GM18870 (cell line): ENCODE measurements around the gene CDH1.
"Not testable (repeated sequence)": the region's sequence is repeated elsewhere in the genome, so short reads cannot be mapped to it uniquely, and the experiment has no call there.

ENCODE experiments used
- ATAC-seq: cut with Tn5 transposase; IDR thresholded peaks from one replicate; pipeline ENCODE4 v1.9.1; 2021; ENCODE audit warnings: moderate library complexity; ENCODE audit not compliant: unreplicated experiment

The CDH1 gene

DNA sequence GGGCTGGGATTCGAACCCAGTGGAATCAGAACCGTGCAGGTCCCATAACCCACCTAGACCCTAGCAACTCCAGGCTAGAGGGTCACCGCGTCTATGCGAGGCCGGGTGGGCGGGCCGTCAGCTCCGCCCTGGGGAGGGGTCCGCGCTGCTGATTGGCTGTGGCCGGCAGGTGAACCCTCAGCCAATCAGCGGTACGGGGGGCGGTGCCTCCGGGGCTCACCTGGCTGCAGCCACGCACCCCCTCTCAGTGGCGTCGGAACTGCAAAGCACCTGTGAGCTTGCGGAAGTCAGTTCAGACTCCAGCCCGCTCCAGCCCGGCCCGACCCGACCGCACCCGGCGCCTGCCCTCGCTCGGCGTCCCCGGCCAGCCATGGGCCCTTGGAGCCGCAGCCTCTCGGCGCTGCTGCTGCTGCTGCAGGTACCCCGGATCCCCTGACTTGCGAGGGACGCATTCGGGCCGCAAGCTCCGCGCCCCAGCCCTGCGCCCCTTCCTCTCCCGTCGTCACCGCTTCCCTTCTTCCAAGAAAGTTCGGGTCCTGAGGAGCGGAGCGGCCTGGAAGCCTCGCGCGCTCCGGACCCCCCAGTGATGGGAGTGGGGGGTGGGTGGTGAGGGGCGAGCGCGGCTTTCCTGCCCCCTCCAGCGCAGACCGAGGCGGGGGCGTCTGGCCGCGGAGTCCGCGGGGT, at the start of gene CDH1:
Gene CDH1 (plus strand): TSS at position 247 of the 684 bp plus-strand sequence. CDS start 124 bp downstream, at position 371.
- ATAC-seq: no peak

DNA sequence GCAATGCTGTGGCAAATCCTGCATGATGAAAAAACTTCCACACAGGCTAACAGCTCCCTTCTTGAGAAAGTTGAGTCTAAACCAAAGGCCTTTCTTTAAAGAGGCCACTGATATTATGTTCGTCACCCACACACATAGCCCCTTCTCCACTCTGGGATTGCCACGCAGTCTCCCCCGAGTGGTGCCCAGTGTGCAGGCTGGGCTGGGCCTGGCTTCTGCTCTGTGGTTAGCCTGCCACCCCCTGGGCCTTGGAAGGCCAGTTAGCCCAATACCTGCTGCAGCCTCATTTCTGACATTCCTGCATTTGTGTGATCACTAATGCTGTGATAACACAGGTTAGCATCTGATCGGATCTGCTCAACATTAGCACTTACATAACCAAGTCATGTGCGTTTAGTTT, 47.2 kb upstream of the CDH1 start:
- ATAC-seq: no peak

DNA sequence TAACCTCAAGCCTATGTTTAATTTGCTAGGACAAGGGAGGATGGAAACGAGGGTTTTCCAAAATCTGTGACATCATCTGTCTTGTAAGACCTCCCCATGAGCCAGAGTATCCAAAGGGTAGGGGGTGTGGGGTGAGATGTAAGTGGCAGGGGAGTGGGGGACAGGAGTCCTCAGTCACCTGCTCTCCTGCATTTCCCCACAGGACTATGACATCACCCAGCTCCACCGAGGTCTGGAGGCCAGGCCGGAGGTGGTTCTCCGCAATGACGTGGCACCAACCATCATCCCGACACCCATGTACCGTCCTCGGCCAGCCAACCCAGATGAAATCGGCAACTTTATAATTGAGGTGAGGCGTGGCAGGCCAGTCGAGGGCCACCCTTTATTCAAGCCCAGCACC, 41.5 kb upstream of the CDH1 start:
- no peak for ATAC-seq

DNA sequence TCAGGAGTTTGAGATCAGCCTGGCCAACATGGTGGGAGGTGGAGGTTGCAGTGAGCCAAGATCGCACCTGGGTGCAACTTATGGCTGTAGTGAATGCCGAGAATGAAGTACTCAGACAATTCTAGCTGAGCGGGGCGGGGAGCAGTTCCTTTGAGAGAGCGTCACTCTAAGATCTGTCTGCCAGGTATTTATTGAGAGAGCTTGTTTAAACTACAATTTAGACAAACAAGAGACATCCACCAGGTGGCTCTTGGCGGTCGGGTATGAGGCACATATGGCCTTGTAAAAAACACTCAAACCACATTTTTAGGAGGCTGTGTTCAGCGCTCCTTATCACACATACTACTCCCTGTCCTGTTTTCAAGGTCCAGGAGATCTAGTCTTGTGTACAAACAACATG, 40.6 kb upstream of the CDH1 start:
- no peak for ATAC-seq

DNA sequence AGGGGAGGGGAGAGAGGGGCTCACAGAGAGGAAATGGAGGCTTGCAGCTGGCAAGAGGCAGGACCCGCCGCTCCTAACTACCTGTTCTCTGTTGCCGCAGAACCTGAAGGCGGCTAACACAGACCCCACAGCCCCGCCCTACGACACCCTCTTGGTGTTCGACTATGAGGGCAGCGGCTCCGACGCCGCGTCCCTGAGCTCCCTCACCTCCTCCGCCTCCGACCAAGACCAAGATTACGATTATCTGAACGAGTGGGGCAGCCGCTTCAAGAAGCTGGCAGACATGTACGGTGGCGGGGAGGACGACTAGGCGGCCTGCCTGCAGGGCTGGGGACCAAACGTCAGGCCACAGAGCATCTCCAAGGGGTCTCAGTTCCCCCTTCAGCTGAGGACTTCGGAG, 39.0 kb upstream of the CDH1 start:
- no peak for ATAC-seq

DNA sequence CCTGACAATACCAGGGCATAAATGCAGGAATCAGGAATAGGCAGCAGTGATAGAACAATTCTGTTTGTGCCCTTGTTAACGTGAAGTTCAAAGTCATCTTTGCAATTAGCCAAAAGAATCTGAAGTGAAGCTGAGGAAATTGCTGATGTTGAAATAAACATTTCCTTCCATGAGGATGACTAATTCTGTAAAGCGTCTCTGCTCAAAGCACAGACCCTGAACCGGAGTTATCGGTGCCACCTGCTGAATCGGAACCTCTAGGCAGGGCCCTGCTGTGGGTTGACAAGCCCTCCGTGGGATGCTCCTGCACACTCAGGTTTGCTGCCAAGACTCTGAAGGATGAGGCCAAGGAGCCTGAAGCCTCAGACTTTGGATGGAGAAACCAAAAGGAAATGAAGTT, 37.0 kb upstream of the CDH1 start:
- no peak for ATAC-seq

DNA sequence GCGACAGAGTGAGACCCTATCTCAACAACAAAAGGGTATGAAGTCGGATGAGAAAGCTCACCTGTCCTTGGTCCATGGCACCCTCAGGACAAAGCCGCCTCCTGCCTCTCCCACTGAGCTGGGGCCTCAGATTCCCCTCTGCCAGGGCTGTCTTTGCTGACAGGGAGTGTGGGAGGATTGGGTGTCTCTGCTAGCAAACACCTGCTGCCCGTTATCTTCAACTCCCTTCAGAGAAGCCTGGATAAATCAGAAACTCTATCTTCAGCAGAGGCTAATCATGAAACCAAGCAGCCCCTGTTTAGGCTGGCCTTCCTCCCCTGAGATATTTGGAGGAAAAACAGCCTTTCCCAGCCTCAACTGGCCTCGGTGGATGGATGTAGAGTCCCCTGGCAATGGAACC, 36.3 kb upstream of the CDH1 start:
- ATAC-seq: no peak

DNA sequence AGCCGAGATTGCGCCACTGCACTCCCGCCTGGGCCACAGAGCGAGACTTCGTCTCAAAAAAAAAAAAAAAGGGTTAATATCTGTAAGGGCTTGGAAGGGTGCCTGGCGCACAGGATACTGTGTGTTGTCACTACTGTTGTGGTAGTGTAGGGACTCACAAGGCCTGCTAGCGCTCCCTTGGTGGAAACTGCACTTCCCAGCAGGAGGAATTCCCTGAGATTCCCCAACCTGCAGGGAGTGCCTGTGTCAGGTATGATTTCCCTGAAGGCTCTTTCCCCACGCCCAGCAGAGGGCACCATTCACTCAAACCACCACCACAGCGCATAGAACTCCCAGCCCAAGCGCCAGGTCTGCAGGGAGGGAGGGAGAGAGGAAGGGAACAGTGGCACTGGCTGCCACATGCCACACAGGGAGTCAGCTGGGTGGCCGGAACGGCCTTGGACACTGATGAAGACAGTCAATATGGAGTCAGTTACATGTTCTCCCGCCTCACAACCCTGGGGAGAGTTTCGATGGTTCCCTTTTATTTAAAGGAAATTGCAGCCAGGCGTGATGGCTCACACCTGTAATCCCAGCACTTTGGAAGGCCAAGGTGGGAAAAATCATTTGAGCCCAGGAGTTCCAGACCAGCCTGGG, 32.7 kb upstream of the CDH1 start:
- ATAC-seq: no peak

DNA sequence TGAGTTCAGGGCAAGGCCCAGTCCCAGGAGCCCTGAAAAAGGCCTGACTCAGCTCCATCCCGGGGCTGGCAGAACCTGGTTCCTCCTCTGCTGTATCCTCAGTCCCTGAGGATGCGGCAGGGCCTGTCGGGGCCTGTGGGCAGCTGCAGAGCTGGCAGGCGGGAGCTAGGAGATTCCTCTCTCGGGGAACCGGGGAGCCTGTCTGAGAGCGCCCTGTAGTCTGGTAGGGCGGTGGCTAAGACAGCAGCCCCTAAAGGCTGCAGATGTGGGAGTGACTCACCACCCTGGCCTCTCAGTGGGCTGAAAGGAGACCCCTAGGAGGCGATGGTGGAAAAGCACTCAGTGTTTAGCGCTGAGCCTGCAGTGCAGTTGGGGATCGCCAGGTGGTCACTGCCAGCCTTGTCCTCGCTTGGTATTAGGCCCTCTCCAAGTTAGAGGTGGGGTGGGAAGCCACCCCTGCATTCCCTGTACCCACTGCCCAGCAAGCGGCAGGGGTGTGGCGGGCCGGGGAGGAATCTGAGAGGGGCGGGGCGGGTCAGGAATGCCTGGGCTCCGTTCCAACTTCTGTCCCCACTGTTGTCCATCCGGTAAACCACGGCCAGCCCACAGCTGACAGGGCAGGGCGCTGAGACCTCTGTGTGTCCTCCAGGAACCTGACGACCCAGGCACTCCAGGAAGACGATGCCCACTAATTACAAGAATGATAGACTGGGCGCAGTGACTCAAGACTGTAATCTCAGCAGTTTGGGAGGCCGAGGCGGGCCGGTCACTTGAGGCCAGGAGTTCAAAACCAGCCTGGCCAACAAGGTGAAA, 29.5 kb upstream of the CDH1 start:
- no peak for ATAC-seq

DNA sequence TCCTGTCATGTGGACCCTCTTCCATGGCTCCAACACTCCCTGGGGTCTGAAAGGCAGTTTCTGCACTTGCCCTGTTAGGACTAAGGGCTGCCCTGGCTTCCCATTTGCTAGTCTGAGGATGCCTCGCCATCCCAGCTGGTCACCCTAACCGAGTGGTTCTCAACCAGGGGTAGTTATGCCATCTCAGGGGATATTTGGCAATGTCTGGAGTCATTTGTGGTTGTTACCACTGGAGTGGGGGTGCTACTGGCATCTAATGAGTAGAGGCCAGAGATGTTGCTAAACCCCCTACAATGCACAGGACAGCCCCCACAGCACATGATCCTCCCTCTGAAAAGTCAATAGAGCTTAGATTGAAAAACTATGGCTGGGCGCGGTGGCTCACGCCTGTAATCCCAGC, 26.9 kb upstream of the CDH1 start:
- ATAC-seq: no peak

DNA sequence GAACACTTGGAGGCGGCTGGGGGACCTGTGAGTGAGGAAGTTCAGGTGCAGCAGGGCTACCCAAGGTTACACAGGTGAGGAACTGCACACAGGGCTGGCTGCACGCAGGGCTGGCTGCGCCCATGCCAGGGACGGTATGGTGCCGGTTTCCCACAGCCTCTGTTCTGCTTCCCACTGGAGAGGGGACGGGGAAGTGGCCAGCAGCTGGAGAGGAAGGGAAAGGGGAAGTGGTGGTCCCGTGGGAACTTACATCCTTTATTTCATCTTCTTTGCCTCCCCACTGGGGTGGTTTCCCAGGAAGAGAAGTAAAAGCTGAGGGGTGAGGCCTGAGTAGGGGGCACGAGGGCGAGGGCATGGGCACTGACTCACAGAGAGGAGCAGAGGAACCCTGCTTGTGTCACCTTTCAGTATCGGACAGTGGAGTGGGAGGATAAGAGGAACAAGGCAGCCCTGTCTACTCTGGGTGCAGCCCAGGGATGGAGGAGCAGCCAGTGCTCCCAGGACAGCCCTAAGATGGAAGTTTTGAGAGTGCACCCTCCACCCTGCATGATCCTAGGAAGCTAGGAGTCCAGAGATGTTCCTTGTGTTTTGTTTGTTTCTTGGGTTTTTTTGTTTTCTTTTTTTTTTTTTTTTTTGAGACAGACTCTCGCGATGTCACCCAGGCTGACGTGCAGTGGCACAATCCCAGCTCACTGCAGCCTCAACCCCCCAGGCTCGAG, 25.5 kb upstream of the CDH1 start:
- no peak for ATAC-seq

DNA sequence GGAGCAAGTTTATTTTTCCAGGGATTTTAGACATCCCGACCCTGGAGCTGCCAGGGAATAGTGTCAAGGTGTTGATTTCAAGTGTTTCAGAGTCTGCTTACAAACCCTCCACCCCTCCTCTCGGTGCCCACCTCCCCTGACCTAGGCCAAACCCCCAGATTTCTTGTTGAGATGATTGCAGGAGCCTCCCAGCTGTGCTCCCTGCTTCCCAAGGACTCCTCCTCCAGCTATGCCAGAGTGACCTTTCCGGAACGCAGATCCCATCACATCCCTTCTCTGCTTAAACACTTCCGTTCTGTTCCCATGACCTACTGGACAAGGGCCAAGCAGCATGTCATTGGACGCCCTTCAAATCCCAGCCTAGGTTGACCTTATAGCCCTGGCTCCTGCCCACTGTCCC, 23.7 kb upstream of the CDH1 start:
- no peak for ATAC-seq

DNA sequence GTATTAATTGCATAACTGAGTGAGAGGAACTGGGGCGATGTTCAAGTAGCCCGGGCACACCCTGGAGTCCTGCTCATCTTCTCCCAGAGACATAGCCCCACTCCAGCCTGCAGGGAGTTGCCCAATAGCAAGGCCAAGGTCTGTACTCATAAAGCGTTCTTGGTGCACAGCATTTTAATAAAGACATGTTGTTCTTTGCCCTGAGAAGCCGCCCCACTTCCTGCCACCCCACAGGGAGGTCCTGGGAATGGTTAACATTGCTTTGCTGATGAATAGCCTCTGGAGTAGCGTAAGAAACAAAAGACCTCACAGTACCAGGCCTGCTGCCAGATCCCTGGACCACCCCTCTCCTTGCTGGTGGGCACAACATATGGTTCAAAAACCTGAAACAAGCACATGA, 21.6 kb upstream of the CDH1 start:
- no peak for ATAC-seq

DNA sequence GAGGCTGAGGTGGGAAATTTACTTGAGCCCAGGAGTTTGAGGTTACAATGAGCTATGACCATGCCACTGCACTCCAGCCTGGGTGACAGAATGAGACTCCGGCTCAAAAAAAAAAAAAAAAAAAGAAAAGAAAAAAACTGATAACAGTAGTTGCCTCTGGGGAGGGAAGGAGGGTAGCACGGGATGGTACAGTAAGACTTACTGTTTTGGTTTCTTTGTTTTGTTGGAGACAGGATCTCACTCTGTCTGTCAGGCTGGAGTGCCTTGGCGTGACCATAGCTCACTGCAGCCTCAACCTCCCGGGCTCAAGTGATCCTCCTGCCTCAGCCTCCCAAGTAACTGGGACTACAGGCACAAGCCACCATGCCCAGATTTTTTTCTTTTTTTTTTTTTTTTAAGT, 20.6 kb upstream of the CDH1 start:
- not testable (repeated sequence) for ATAC-seq

DNA sequence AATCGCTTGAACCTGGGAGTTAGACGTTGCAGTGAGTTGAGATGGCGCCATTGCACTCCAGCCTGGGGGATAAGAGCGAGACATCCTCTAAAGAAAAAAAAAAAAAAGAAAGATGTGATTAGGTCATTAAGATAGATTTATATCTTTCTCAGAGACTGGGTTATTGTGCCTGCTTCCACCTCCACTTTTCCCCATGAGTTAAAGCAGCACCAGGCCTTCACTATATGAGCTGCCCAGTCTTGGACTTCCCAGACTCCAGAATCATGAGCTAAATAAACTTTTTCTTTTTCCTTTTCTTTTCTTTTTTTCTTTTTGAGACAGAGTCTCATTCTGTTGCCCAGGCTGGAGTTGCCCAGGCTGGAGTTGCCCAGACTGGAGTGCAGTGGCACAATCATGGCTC, 19.4 kb upstream of the CDH1 start:
- ATAC-seq: no peak

DNA sequence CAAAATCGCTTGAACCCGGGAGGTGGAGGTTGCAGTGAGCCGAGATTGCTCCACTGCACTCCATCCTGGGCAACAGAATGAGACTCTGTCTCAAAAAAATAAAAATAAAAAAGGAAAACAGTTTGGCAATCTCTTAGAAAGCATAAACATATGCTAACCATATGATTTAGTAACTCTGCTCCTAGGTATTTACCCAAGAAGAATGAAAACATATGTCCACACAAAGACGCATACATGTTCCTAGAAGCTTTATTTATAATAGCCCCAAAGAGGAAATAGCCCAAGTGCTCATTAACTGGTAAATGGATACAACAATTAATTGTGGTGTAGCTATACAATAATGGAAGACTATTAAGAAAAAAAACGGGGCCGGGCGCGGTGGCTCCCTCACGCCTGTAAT, 18.5 kb upstream of the CDH1 start:
- no peak for ATAC-seq

DNA sequence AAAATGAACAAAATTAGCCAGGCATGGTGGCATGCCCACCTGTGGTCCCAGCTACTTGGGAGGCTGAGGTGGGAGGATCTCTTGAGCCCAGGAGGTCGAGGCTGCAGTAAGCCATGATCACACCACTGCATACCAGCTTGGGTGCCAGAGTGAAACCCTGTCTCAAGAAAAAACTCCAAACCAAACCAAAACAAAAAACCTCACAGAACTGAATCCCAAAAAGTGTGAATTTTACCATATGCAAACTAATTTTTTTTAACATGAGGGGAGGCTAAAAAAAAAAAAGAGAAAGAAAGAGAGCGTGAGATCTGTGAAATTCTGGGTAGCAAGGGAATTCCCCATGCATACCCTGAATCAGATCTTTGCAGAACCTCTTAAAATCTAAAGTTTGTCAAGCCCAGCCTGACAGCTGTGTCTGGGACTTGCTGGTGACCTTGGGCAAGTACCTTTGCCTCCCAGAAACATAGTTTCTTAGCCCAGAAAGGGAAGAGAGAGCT, 17.1 kb upstream of the CDH1 start:
- ATAC-seq: peak; percentile 57

DNA sequence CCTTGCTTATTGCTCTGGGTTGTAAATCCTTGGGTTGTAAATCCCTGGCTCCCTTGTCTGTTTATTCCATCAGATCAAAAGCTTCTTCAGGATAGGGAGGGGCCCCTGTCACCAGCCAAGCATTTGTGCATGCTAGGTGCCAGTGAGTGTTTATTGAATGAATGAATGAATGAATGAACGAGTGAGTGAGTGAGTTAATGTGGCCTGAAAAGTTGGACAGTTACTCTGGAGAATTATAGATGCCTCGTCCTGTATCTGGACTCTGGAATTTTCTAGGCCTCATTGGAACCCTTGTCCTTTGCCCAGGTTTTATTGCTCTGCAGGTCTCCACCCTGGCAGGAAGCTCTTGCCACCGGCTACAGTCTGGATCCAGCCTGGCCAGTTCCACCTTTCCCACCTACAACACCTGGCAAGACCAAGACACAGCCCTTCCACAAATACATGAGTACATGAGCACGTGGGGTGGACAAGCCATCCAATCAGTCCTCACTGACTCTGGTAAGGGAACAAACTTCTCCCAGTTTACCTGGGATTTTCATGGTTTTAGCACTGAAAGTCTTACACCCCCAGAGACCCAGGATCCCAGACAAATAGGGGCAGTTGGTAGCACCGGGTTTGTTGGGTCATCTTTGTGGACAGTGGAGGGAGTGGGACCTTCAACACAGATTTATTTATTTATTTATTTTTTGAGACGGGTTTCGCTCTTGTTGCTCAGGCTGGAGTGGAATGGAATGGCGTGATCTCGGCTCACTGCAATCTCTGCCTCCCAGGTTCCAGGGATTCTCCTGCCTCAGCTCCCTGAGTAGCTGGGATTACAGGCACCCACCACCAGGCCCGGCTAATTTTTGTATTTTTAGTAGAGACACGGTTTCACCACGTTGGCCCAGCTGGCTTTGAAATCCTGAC, 14.7 kb upstream of the CDH1 start:
- ATAC-seq: no peak

DNA sequence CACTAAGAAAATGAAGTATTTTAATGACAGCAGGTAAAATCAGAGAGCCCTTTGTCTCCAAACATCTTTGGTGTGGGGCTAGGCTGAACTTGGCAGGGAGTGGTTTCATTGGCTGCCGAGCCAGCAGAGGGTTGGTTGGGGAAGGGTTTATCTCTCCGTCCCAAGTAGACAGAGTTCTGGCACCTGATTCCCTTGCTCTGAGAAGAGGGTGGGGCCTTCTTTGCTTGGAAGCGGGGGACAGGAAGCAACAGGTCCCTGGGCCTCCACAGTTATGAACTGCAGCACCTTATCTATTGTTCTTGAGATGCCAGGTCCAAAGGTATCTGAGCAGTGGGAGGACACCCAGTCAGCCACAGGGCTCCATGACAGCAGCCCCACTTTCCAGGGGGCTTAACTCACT, 12.3 kb upstream of the CDH1 start:
- no peak for ATAC-seq

DNA sequence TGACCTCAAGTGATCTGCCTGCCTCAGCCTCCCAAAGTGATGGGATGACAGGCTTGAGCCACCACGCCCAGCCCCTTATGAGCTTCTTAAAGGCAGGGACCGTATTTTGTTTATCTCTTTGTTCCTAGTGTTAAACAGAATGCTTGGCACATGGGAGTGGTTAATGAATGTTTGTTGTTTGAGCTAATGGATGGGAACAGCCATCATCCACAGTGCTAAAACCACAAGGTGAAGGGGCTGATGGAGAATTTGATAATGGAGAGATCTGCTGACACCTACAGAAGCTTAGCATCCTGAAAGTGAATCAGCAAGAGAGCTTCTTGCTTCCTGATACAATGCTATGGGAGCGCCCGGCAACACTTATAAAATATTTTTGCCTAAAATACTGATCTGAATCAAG, 8.6 kb upstream of the CDH1 start:
- ATAC-seq: no peak
